ENCODE data around the gene MED13L. TPM values are rescaled to one million over a fixed set of nuclear protein-coding genes. Genes with fewer than 3 reads are reported as not detected.

MED13L gene
- total and polyA plus RNA-seq, 12 donors, result 8.8 to 106 (median 73.8) TPM

- H3K9me3 ChIP-seq (replicated peaks in 1 of 3), result no peaks in the 10 kb centered on the region
- peaks cover 17 to 36% of the 10 kb centered on the region in 2 donors for H3K4me1 ChIP-seq (replicated peaks in 1 of 2)
- DNase-seq, result peak in 4 of 7 donors; percentile 29 to 62 (median 46)
- no peaks in the 10 kb centered on the region for H3K36me3 ChIP-seq (replicated peaks in 1 of 2)
- WGBS, 4 donors, result 51 to 61% (median 55%) methylated on average over 8 of the region's 8 CpGs
- no peak for TF ChIP-seq CTCF (IDR thresholded peaks at IDR 0.05)
- no peak for TF ChIP-seq POLR2A (IDR thresholded peaks at IDR 0.05)
- H3K27me3 ChIP-seq, result no peaks in the 10 kb centered on the region
- intact Hi-C loops (cut with DNase I), result no loop called here
- no peak overlapping the region for H3K27ac ChIP-seq
- no peak overlapping the region for H3K4me3 ChIP-seq
Measured at GRCh38 chr12:116113398-116114130, 163.9 kb downstream of the MED13L start.

GRCh38 chr12:116106870-116107269 is 170.6 kb downstream of the MED13L start:
- intact Hi-C loops (cut with DNase I), result no loop called here
- H3K27me3 ChIP-seq, result no peaks in the 10 kb centered on the region
- H3K27ac ChIP-seq, result no peak overlapping the region
- no peak for TF ChIP-seq CTCF (IDR thresholded peaks at IDR 0.05)
- TF ChIP-seq POLR2A (IDR thresholded peaks at IDR 0.05), result no peak
- DNase-seq, result no peak
- WGBS, 4 donors, result 58 to 80% (median 68%) methylated on average over 2 of the region's 2 CpGs
- peaks cover 4 to 15% of the 10 kb centered on the region in 2 donors for H3K4me1 ChIP-seq (replicated peaks in 1 of 2)
- H3K36me3 ChIP-seq (replicated peaks in 1 of 2), result no peaks in the 10 kb centered on the region
- H3K4me3 ChIP-seq, result no peak overlapping the region
- H3K9me3 ChIP-seq (replicated peaks in 1 of 3), result no peaks in the 10 kb centered on the region

GRCh38 chr12:116104167-116104767 is 173.2 kb downstream of the MED13L start:
- Histone ChIP-seq H3K4me1 (replicated peaks in 1 of 2) (peaks cover 4 to 14% of the 10 kb centered on the region in 2 donors), H3K27me3 (no peaks in the 10 kb centered on the region), H3K27ac (no peak overlapping the region), H3K9me3 (replicated peaks in 1 of 3) (no peaks in the 10 kb centered on the region), H3K36me3 (replicated peaks in 1 of 2) (no peaks in the 10 kb centered on the region), H3K4me3 (no peak overlapping the region)
- intact Hi-C loops (cut with DNase I), result no loop called here
- no peak for TF ChIP-seq CTCF (IDR thresholded peaks at IDR 0.05)
- TF ChIP-seq POLR2A (IDR thresholded peaks at IDR 0.05), result no peak
- DNase-seq, result no peak
- 92 to 100% (median 97%) methylated on average over 2 of the region's 2 CpGs for WGBS, 4 donors

GRCh38 chr12:116101991-116102390 is 175.5 kb downstream of the MED13L start:
- H3K9me3 ChIP-seq (replicated peaks in 1 of 3), result no peaks in the 10 kb centered on the region
- H3K36me3 ChIP-seq (replicated peaks in 1 of 2), result no peaks in the 10 kb centered on the region
- H3K4me3 ChIP-seq, result no peak overlapping the region
- DNase-seq, result no peak
- 92 to 97% (median 95%) methylated on average over 2 of the region's 2 CpGs for WGBS, 4 donors
- H3K4me1 ChIP-seq (replicated peaks in 1 of 2), result peaks cover 4 to 19% of the 10 kb centered on the region in 2 donors
- no peak overlapping the region for H3K27ac ChIP-seq
- H3K27me3 ChIP-seq, result no peaks in the 10 kb centered on the region
- TF ChIP-seq CTCF (IDR thresholded peaks at IDR 0.05), result no peak
- no peak for TF ChIP-seq POLR2A (IDR thresholded peaks at IDR 0.05)
- intact Hi-C loops (cut with DNase I), result no loop called here
